Kidney (tissue), 14 donors: ENCODE measurements around the gene SLC2A4RG. TPM values are rescaled to one million over a fixed set of nuclear protein-coding genes. Genes with fewer than 3 reads are reported as not detected.

ENCODE experiments used
- DNase-seq, 5 donors: peaks; one replicate each; pipeline ENCODE4 v3.0.0-alpha.2; 2013 to 2020
- FAIRE-seq: peaks from 2 replicates; lab custom pipeline; 2012; peaks lifted over from hg19 to GRCh38; lab: Jason Lieb, UNC
- H3K27ac ChIP-seq, 2 donors: one replicate each; pipeline ENCODE4 v1.7.0; 2013; ENCODE audit warnings: low read depth in 2 of 2, low read length in 2 of 2, inconsistent platforms in 1 of 2
- H3K27me3 ChIP-seq: one replicate; pipeline ENCODE4 v1.7.1; 2013; ENCODE audit warnings: low read length, inconsistent platforms; ENCODE audit not compliant: control insufficient read depth, insufficient read depth
- H3K36me3 ChIP-seq, 3 donors: one replicate each; pipeline versions ENCODE4 v1.7.0 to v1.7.1; 2013; ENCODE audit warnings: low read length in 3 of 3, control low read depth in 1 of 3, inconsistent platforms in 1 of 3; ENCODE audit not compliant: insufficient read depth in 3 of 3, control insufficient read depth in 2 of 3
- H3K4me1 ChIP-seq, 3 donors: one replicate each; pipeline versions ENCODE4 v1.7.0 to v1.7.1; 2013; ENCODE audit warnings: low read length in 3 of 3, inconsistent platforms in 1 of 3, low read depth in 1 of 3; ENCODE audit not compliant: control insufficient read depth in 2 of 3, insufficient read depth in 2 of 3
- H3K4me3 ChIP-seq, 3 donors: one replicate each; pipeline versions ENCODE4 v1.7.0 to v1.8.1; 2013; ENCODE audit warnings: low read length in 3 of 3, control low read depth in 1 of 3, inconsistent platforms in 1 of 3
- H3K9ac ChIP-seq, 3 donors: one replicate each; pipeline versions ENCODE4 v1.7.0 to v1.7.1; 2013; ENCODE audit warnings: low read length in 3 of 3, control low read depth in 1 of 3, inconsistent platforms in 1 of 3
- H3K9me3 ChIP-seq, 3 donors: one replicate each; pipeline versions ENCODE4 v1.7.0 to v1.7.1; 2013; ENCODE audit warnings: low read length in 3 of 3, control low read depth in 1 of 3, inconsistent platforms in 1 of 3; ENCODE audit not compliant: control insufficient read depth in 2 of 3, insufficient read depth in 1 of 3
- CTCF ChIP-seq: IDR thresholded peaks from 3 replicates; pipeline ENCODE4 v1.5.1; 2012; ENCODE audit warnings: mild to moderate bottlenecking, moderate library complexity, borderline replicate concordance; ENCODE audit not compliant: insufficient read depth; ENCODE audit errors: extremely low read depth
- intact Hi-C: fragments of 100-400 bp; cut with DNase I; formaldehyde crosslinking; loops from one replicate; pipeline ENCODE4 v1.11.1; 2022
- polyA plus RNA-seq: library from polyadenylated mRNA; stranded (reverse); fragments of 350-450 nt; fragmentation: Illumina TruSeq; extraction: RNeasy Lipid Tissue Mini Kit (QIAGEN cat#74804); gene quantifications from one replicate; pipeline ENCODE4 v1.2.3, GENCODE V29; 2014; ENCODE audit warnings: low read depth, low replicate concordance; ENCODE audit not compliant: insufficient read depth
- total RNA-seq: library from RNA; stranded (reverse); fragmentation: NEBNext Ultra II Directional; extraction: Animal tissue kit (Norgen Biotek cat#: 25700); gene quantifications from one replicate; pipeline ENCODE4 v1.2.1, GENCODE V29; 2021
- donor health status: control.
- donor health status: control.
- donor health status: control.
- donor health status: control.
- donor health status: control.
- donor health status: DM: yes; HTN: yes; CAD: no.
- donor health status: Normal renal cell carcinoma (clear cell type).

The SLC2A4RG gene
- total and polyA plus RNA-seq, 2 donors from 2014 or later = 154 to 171 TPM

GRCh38 chr20:63746751-63747315 lies 7.3 kb downstream of the SLC2A4RG start:
- peak in 2 of 5 donors; percentile 44 to 71 for DNase-seq
- H3K9me3 ChIP-seq = no peaks in the 10 kb centered on the region
- H3K4me1 ChIP-seq = peaks cover 0 to 5% (median 3%) of the 10 kb centered on the region in 3 donors
- intact Hi-C loops = no loop called here
- no peak overlapping the region for H3K4me3 ChIP-seq
- H3K9ac ChIP-seq = no peak overlapping the region
- TF ChIP-seq CTCF = no peak
- peaks cover 0 to 10% (median 2%) of the 10 kb centered on the region in 3 donors for H3K36me3 ChIP-seq
- no peak overlapping the region for H3K27ac ChIP-seq
- no peak for FAIRE-seq
- H3K27me3 ChIP-seq = no peaks in the 10 kb centered on the region

- Histone ChIP-seq H3K9me3 (no peaks in the 10 kb centered on the region), H3K27ac (no peak overlapping the region), H3K4me3 (no peak overlapping the region), H3K27me3 (no peaks in the 10 kb centered on the region), H3K36me3 (peaks cover 0 to 9% (median 2%) of the 10 kb centered on the region in 3 donors), H3K9ac (no peak overlapping the region), H3K4me1 (peaks cover 0 to 5% (median 1%) of the 10 kb centered on the region in 3 donors)
- FAIRE-seq (no peak), DNase-seq (peak in 2 of 5 donors; percentile 49 to 71)
- no peak for TF ChIP-seq CTCF
- intact Hi-C loops = no loop called here
Observed at GRCh38 chr20:63747622-63748069, 8.1 kb downstream of the SLC2A4RG start.

- DNase-seq = peak in 1 of 5 donors; percentile 61
- peaks cover 0 to 6% (median 2%) of the 10 kb centered on the region in 3 donors for H3K36me3 ChIP-seq
Observed at GRCh38 chr20:63748070-63748933, 8.7 kb downstream of the SLC2A4RG start.

More at GRCh38 chr20:63748070-63748933, 8.7 kb downstream of the SLC2A4RG start:
- Histone ChIP-seq H3K27me3 (no peaks in the 10 kb centered on the region), H3K27ac (no peak overlapping the region), H3K4me3 (no peak overlapping the region), H3K9me3 (no peaks in the 10 kb centered on the region), H3K4me1 (peaks cover 0 to 5% (median 0%) of the 10 kb centered on the region in 3 donors), H3K9ac (no peak overlapping the region)
- FAIRE-seq = no peak
- intact Hi-C loops = no loop called here
- TF ChIP-seq CTCF = no peak
